GM18519 (cell line): ENCODE data around the gene KCNQ2.
"Not testable (repeated sequence)": the region's sequence is repeated elsewhere in the genome, so short reads cannot be mapped to it uniquely, and the experiment has no call there.

Source experiments
- ATAC-seq: cut with Tn5 transposase; IDR thresholded peaks from one replicate; pipeline ENCODE4 v1.9.1; 2021; ENCODE audit warnings: mild to moderate bottlenecking, moderate library complexity; ENCODE audit not compliant: unreplicated experiment, low FRiP score

Gene KCNQ2

GRCh38 chr20:63491635-63492230 is 19.3 kb upstream of the KCNQ2 start:
- no peak for ATAC-seq

GRCh38 chr20:63491078-63491477 is 18.6 kb upstream of the KCNQ2 start:
- ATAC-seq: no peak

- ATAC-seq: no peak
Observed at GRCh38 chr20:63490416-63490815, 18.0 kb upstream of the KCNQ2 start.

- ATAC-seq: no peak
Observed at GRCh38 chr20:63488315-63489251, 16.1 kb upstream of the KCNQ2 start.

- ATAC-seq: no peak
Observed at GRCh38 chr20:63487781-63488241, 15.4 kb upstream of the KCNQ2 start.

- ATAC-seq: no peak
Observed at GRCh38 chr20:63487116-63487764, 14.8 kb upstream of the KCNQ2 start.

- no peak for ATAC-seq
Observed at GRCh38 chr20:63486300-63486855, 13.9 kb upstream of the KCNQ2 start.

- no peak for ATAC-seq
Observed at GRCh38 chr20:63484651-63485403, 12.4 kb upstream of the KCNQ2 start.

- no peak for ATAC-seq
Observed at GRCh38 chr20:63484236-63484635, 11.8 kb upstream of the KCNQ2 start.

GRCh38 chr20:63483834-63484233 is 11.4 kb upstream of the KCNQ2 start:
- no peak for ATAC-seq

GRCh38 chr20:63482021-63482587 is 9.6 kb upstream of the KCNQ2 start:
- ATAC-seq: no peak

GRCh38 chr20:63481503-63481902 is 9.0 kb upstream of the KCNQ2 start:
- ATAC-seq: no peak

- ATAC-seq: not testable (repeated sequence)
Observed at GRCh38 chr20:63479695-63480419, 7.4 kb upstream of the KCNQ2 start.

- ATAC-seq: no peak
Observed at GRCh38 chr20:63478346-63479302, 6.2 kb upstream of the KCNQ2 start.

- no peak for ATAC-seq
Observed at GRCh38 chr20:63477944-63478343, 5.5 kb upstream of the KCNQ2 start.

GRCh38 chr20:63477061-63477616 is 4.7 kb upstream of the KCNQ2 start:
- no peak for ATAC-seq

- ATAC-seq: no peak
Observed at GRCh38 chr20:63475209-63475608, 2.8 kb upstream of the KCNQ2 start.
